Skeletal muscle cell (primary cell): ENCODE data around the gene HOXC5.
"Not testable (repeated sequence)": the region's sequence is repeated elsewhere in the genome, so short reads cannot be mapped to it uniquely, and the experiment has no call there.

ENCODE experiments used
- DNase-seq: peaks from one replicate; pipeline ENCODE4 v3.0.0-alpha.2; 2010; ENCODE audit warnings: low read depth
- H3K4me3 ChIP-seq: 2 replicates; pipeline ENCODE4 v1.5.1; 2011; ENCODE audit warnings: low read depth, mild to moderate bottlenecking, control low read depth, low read length, moderate library complexity

HOXC5 gene

DNA sequence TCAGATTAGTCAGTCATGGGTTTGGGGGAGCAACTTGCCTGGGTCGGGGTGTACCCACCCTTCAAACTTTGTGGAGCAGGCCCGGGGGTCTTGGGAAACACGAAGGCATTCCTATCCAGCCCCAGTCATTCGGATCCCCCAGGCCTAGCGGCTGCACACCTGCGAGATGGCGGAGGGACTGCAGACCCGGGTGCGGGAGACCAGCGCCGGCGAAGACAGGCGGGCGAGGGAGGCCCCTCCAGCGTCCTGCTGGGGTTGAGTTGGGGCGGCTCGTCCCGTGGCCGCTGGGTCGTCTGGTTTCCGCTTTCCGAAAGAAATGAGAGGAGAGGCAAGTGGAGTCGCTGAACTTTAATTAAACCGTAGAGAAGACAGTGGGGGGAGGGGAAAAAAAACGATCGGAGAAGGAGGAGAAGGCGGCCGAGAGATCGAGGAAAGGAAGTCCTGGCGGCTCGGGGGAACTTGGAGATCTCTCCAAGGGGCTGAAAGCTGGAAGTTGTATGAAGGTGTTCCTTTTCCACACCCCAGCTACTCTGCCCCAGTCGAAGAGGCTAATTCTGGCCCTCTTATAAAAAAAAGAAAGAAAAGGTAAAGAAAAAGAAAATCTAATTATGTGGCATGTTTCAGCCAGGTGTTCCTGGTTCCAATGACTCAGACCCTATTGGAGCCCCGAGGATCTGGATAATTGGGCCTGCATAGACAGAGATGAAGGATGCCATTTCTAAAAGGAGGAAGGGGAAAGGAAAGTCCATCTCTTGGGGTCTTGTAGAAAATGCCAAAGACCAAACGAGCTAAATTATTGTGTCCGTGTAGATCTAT is 48.9 kb downstream of the HOXC5 start:
- DNase-seq, H3K4me3 ChIP-seq: not testable (repeated sequence)

DNA sequence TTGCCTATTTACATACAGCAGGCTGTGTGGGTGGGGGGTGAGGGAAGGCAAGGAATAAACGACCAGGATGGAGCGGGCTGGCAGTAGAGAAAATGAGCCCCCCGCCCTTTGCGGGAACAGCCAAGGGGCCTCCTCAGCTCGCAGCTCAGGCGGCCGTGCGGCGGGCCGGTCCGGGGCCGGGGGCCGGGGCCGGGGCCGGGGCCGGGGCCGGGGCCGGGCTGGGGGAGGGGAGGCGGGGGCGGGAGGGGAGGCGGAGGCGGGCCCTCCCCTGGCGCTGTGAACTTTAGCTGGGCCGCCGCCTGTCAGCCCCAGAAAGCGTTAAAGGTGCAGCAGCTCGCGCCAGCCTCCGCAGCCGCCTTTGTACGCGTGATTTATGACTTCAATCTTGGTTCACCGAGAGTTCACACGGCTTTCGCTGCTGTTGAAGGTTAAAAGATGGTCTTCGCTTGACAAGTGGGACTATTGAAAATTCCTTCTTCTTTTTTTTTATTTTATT is 49.6 kb downstream of the HOXC5 start:
- DNase-seq = no peak
- H3K4me3 ChIP-seq = no peak overlapping the region
